Mesodermal cell (in vitro differentiated cells): ENCODE data around the gene PCSK6.

Source experiments
- H3K27ac ChIP-seq: 2 replicates; pipeline ENCODE4 v1.7.0; 2013; ENCODE audit warnings: mild to moderate bottlenecking, low read depth, low read length, moderate library complexity; ENCODE audit not compliant: severe bottlenecking
- H3K36me3 ChIP-seq: 2 replicates; pipeline ENCODE4 v1.7.1; 2013; ENCODE audit warnings: mild to moderate bottlenecking, low read length, moderate library complexity; ENCODE audit not compliant: control insufficient read depth, insufficient read depth
- H3K4me1 ChIP-seq: one replicate; pipeline ENCODE4 v1.7.1; 2013; ENCODE audit warnings: mild to moderate bottlenecking, low read length; ENCODE audit not compliant: insufficient read depth, control insufficient read depth, poor library complexity, severe bottlenecking
- H3K4me3 ChIP-seq: 2 replicates; pipeline ENCODE4 v1.7.0; 2013; ENCODE audit warnings: low read length, control low read depth, mild to moderate bottlenecking; ENCODE audit not compliant: insufficient read depth, poor library complexity, severe bottlenecking; ENCODE audit errors: extremely low read depth
- H3K9me3 ChIP-seq: 2 replicates; pipeline ENCODE4 v1.7.1; 2013; ENCODE audit warnings: mild to moderate bottlenecking, low read length, moderate library complexity; ENCODE audit not compliant: control insufficient read depth
- WGBS, 2 experiments: methylation state at CpG; one replicate each; pipeline ENCODE4 v1.1.5; 2013; ENCODE audit warnings: missing lambda C conversion rate in 2 of 2; ENCODE audit not compliant: insufficient coverage in 2 of 2; 5-methylcytosine and 5-hydroxymethylcytosine counted together

The PCSK6 gene

GRCh38 chr15:101255051-101255395 lies 234.5 kb downstream of the PCSK6 start:
- Histone ChIP-seq H3K4me3 (no peak overlapping the region), H3K9me3 (no peaks in the 10 kb centered on the region), H3K36me3 (no peaks in the 10 kb centered on the region), H3K4me1 (no peaks in the 10 kb centered on the region), H3K27ac (no peak overlapping the region)
- WGBS, 2 experiments = 88 to 93% methylated on average over 4 of the region's 5 CpGs

- Histone ChIP-seq H3K27ac (no peak overlapping the region), H3K36me3 (peaks cover 4% of the 10 kb centered on the region)
- WGBS, 2 experiments = 87 to 94% methylated on average over 9 to 10 of the region's 11 CpGs
These were observed 235.1 kb downstream of the PCSK6 start for GRCh38 chr15:101254157-101255050.

More at GRCh38 chr15:101254157-101255050, 235.1 kb downstream of the PCSK6 start:
- no peak overlapping the region for H3K4me3 ChIP-seq
- H3K4me1 ChIP-seq = peaks cover 4% of the 10 kb centered on the region
- no peaks in the 10 kb centered on the region for H3K9me3 ChIP-seq
